Mesendoderm (in vitro differentiated cells): ENCODE measurements around the gene CNNM2.
"Not testable (repeated sequence)": the region's sequence is repeated elsewhere in the genome, so short reads cannot be mapped to it uniquely, and the experiment has no call there.

Experiments
- DNase-seq: peaks from one replicate; pipeline ENCODE4 v3.0.0; 2013
- H2AK5ac ChIP-seq: 2 replicates; pipeline ENCODE4 v1.6.1; 2013; ENCODE audit warnings: low read length, inconsistent platforms
- H2BK120ac ChIP-seq: 2 replicates; pipeline ENCODE4 v1.6.1; 2013; ENCODE audit warnings: low read depth, mild to moderate bottlenecking, low read length, moderate library complexity, mixed read lengths
- H2BK15ac ChIP-seq: replicated peaks from 2 replicates; pipeline ENCODE4 v1.6.1; 2013; ENCODE audit warnings: low read depth, mild to moderate bottlenecking, moderate library complexity
- H2BK5ac ChIP-seq: 2 replicates; pipeline ENCODE4 v1.6.1; 2013; ENCODE audit warnings: low read length, inconsistent platforms
- H3K18ac ChIP-seq: 2 replicates; pipeline ENCODE4 v1.6.1; 2013; ENCODE audit warnings: mild to moderate bottlenecking, low read length, mixed read lengths
- H3K23ac ChIP-seq: one replicate; pipeline ENCODE4 v1.6.1; 2013; ENCODE audit warnings: low read length
- H3K27ac ChIP-seq: 2 replicates; pipeline ENCODE4 v1.5.1; 2013; ENCODE audit warnings: low read depth, mild to moderate bottlenecking, inconsistent platforms, low read length, moderate library complexity
- H3K27me3 ChIP-seq: 2 replicates; pipeline ENCODE4 v1.6.1; 2013; ENCODE audit warnings: low read length, control low read depth, mild to moderate bottlenecking, inconsistent platforms; ENCODE audit not compliant: insufficient read depth, poor library complexity
- H3K36me3 ChIP-seq: 2 replicates; pipeline ENCODE4 v1.6.1; 2013; ENCODE audit warnings: low read length, inconsistent platforms; ENCODE audit not compliant: control insufficient read depth, insufficient read depth
- H3K4ac ChIP-seq: one replicate; pipeline ENCODE4 v1.6.1; 2013; ENCODE audit warnings: low read depth, mild to moderate bottlenecking, low read length, moderate library complexity
- H3K4me1 ChIP-seq: 2 replicates; pipeline ENCODE4 v1.6.1; 2013; ENCODE audit warnings: low read depth, low read length, inconsistent platforms; ENCODE audit not compliant: control insufficient read depth
- H3K4me2 ChIP-seq: 2 replicates; pipeline ENCODE4 v1.6.1; 2013; ENCODE audit warnings: low read length
- H3K4me3 ChIP-seq: 2 replicates; pipeline ENCODE4 v1.5.1; 2013; ENCODE audit warnings: mild to moderate bottlenecking, low read length
- H3K56ac ChIP-seq: one replicate; pipeline ENCODE4 v1.6.1; 2013; ENCODE audit warnings: low read length
- H3K79me1 ChIP-seq: 2 replicates; pipeline ENCODE4 v1.6.1; 2013; ENCODE audit warnings: low read length, inconsistent platforms
- H3K79me2 ChIP-seq: 2 replicates; pipeline ENCODE4 v1.6.1; 2013; ENCODE audit warnings: mild to moderate bottlenecking, low read length; ENCODE audit not compliant: control insufficient read depth, insufficient read depth
- H3K9ac ChIP-seq: 2 replicates; pipeline ENCODE4 v1.6.1; 2013; ENCODE audit warnings: low read length, inconsistent platforms
- H4K5ac ChIP-seq: one replicate; pipeline ENCODE4 v1.6.1; 2013; ENCODE audit warnings: low read length
- H4K8ac ChIP-seq: one replicate; pipeline ENCODE4 v1.6.1; 2013; ENCODE audit warnings: low read depth, mild to moderate bottlenecking, control low read depth, low read length, moderate library complexity
- WGBS: extraction: QIAGEN DNeasy Blood & Tissue Kit; methylation state at CpG from one replicate; pipeline ENCODE4 v1.1.7; 2013; ENCODE audit warnings: low lambda C conversion rate, missing lambda C conversion rate; ENCODE audit not compliant: insufficient coverage; ENCODE audit errors: extremely low coverage; 5-methylcytosine and 5-hydroxymethylcytosine counted together

CNNM2 gene

DNA sequence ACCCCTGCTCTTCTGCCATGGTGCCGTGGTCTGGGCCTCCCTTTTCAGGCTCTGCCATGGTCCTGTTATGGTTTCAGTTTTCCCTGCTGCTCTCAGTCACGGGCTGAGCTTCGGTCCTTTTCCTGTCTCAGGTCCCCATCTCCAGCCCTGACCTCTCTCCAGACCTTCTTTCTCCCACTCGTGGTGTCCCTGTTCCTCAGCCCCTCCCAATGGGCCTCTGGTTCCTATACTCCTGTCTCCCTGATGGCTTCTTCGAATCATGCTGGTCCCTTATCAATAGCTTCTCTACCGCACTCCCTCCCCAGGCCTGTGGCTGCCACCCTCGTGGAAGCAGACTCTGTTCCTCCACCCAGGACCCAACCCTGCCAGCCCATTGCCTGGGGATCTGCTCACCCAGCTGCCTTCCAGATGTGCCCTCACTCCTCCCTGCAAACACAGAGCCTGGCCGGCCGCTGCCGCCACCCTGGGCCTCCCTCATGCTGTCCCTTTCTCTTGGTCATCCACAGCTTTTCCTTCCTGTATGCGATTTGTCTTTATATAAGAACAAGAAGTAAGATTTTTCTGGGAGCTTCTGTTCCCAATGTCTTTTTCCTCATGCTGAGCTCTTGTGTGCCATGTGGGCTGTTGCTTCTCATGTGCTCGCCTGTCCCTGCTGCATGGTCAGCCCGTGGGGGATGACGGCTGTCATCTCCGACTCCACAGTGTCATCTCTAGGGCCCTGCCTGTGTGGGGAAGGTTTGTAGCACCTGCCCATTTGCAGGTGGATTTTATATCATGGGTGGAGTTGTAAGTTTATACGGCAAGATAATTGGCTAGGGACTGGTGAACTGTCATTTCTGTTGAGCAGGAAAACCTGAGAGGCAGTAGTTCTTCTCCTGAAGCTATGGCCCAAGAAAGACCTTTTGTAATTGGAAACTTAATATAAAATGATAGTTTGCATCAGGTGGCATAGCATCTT, 148.3 kb downstream of the CNNM2 start:
- H3K56ac ChIP-seq = no peak overlapping the region
- no peak overlapping the region for H2AK5ac ChIP-seq
- no peak overlapping the region for H2BK15ac ChIP-seq
- H3K9ac ChIP-seq = no peak overlapping the region
- no peak overlapping the region for H4K8ac ChIP-seq
- no peak overlapping the region for H3K27ac ChIP-seq
- H3K79me1 ChIP-seq = no peaks in the 10 kb centered on the region
- DNase-seq = no peak
- H2BK120ac ChIP-seq = no peak overlapping the region
- H4K5ac ChIP-seq = no peak overlapping the region
- no CpG with 5 or more reads among the region's 16 CpGs for WGBS
- H2BK5ac ChIP-seq = no peak overlapping the region
- no peak overlapping the region for H3K4ac ChIP-seq
- no peaks in the 10 kb centered on the region for H3K36me3 ChIP-seq
- H3K18ac ChIP-seq = no peak overlapping the region
- no peaks in the 10 kb centered on the region for H3K4me1 ChIP-seq
- H3K27me3 ChIP-seq = no peaks in the 10 kb centered on the region
- H3K79me2 ChIP-seq = no peaks in the 10 kb centered on the region
- no peak overlapping the region for H3K4me2 ChIP-seq
- H3K23ac ChIP-seq = no peak overlapping the region
- no peak overlapping the region for H3K4me3 ChIP-seq

DNA sequence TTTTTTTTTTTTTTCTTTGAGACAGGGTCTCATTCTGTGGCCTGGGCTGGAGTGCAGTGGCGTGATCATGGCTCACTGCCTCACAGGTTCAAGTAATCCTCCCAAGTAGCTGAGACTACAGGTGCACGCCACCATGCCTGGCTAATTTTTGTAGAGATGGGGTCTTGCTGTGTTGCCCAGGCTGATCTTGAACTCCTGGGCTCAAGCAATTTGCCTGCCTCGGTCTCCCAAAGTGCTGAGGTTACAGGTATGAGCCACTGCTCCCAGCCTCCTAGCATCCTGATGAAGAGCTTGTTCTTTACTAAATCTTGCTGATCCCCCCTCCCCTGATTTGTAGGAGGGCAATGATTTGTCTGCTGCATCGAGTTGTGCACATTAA, 149.0 kb downstream of the CNNM2 start:
- WGBS = no CpG with 5 or more reads among the region's 4 CpGs

DNA sequence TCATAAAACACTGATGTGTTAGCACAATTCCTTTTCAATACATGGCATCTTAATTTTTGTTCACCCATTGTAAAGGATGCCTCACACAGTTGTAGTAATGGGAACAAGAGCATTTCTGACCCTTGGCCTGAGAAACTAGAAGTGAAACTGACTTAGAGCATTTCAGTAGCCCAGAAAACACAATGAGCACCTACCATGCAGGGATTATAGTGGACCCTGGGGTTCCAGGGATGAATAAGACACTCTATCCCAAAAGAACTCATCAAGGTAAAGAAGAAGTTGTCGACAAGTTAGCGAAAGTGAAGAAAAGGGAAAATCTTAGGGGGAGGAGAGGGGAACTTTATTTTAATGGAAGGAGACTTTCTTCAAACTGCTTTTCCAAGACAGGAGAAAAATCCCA, 149.4 kb downstream of the CNNM2 start:
- Histone ChIP-seq H2BK120ac (no peak overlapping the region), H3K4ac (no peak overlapping the region), H3K79me2 (no peaks in the 10 kb centered on the region), H4K8ac (no peak overlapping the region), H2BK15ac (no peak overlapping the region), H2BK5ac (no peak overlapping the region), H3K79me1 (no peaks in the 10 kb centered on the region), H3K4me2 (no peak overlapping the region), H3K18ac (no peak overlapping the region), H3K4me3 (no peak overlapping the region), H3K27me3 (no peaks in the 10 kb centered on the region), H2AK5ac (no peak overlapping the region), H3K56ac (no peak overlapping the region), H3K9ac (no peak overlapping the region), H3K36me3 (no peaks in the 10 kb centered on the region), H3K23ac (no peak overlapping the region), H4K5ac (no peak overlapping the region), H3K27ac (no peak overlapping the region), H3K4me1 (no peaks in the 10 kb centered on the region)
- WGBS = no CpG with 5 or more reads among the region's 2 CpGs
- no peak for DNase-seq

More for the DNA sequence above, 149.0 kb downstream of the CNNM2 start:
- not testable (repeated sequence) for H3K4me3 ChIP-seq, H3K18ac ChIP-seq, H3K4me2 ChIP-seq, H2AK5ac ChIP-seq, H3K79me1 ChIP-seq, H2BK15ac ChIP-seq, H3K27ac ChIP-seq, H3K79me2 ChIP-seq, H2BK5ac ChIP-seq, H2BK120ac ChIP-seq, H3K9ac ChIP-seq, DNase-seq, H3K4me1 ChIP-seq, H3K56ac ChIP-seq, H4K8ac ChIP-seq, H3K4ac ChIP-seq, H3K36me3 ChIP-seq, H3K23ac ChIP-seq, H3K27me3 ChIP-seq, H4K5ac ChIP-seq

DNA sequence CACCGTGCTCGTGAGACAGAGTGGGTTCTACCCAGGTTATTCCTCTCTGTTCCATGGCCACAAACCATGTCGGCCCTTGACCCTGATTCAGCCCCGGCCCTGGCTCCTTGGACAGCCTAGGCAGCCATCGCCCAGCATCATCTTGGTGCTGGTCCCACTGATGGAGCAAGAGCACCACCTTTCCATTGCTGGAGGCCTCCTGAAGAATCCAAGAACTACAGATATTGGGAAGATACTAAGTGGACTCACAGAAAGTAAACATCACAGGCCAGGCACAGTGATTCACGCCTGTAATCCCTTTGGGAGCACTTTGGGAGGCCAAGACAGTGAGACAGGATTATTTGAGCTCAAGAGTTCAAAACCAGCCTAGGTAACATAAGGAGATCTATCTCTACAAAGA, 149.9 kb downstream of the CNNM2 start:
- H2BK15ac ChIP-seq = no peak overlapping the region
- no peak for DNase-seq
- no peaks in the 10 kb centered on the region for H3K79me2 ChIP-seq
- H4K5ac ChIP-seq = no peak overlapping the region
- no CpG with 5 or more reads among the region's 6 CpGs for WGBS
- no peak overlapping the region for H3K9ac ChIP-seq
- no peak overlapping the region for H2BK120ac ChIP-seq
- H3K23ac ChIP-seq = no peak overlapping the region
- no peak overlapping the region for H4K8ac ChIP-seq
- no peaks in the 10 kb centered on the region for H3K27me3 ChIP-seq
- no peak overlapping the region for H3K56ac ChIP-seq
- H3K4me2 ChIP-seq = no peak overlapping the region
- H3K79me1 ChIP-seq = no peaks in the 10 kb centered on the region
- no peak overlapping the region for H3K4ac ChIP-seq
- H3K36me3 ChIP-seq = no peaks in the 10 kb centered on the region
- H3K18ac ChIP-seq = no peak overlapping the region
- H3K4me3 ChIP-seq = no peak overlapping the region
- H2AK5ac ChIP-seq = no peak overlapping the region
- H3K27ac ChIP-seq = no peak overlapping the region
- no peaks in the 10 kb centered on the region for H3K4me1 ChIP-seq
- H2BK5ac ChIP-seq = no peak overlapping the region

- peak; percentile 70 for DNase-seq
- no CpG with 5 or more reads among the region's 16 CpGs for WGBS
Observed at GRCh38 chr10:103069453-103070331, 151.6 kb downstream of the CNNM2 start.

More at GRCh38 chr10:103069453-103070331, 151.6 kb downstream of the CNNM2 start:
- Histone ChIP-seq H3K9ac (no peak overlapping the region), H3K56ac (no peak overlapping the region), H3K4me1 (no peaks in the 10 kb centered on the region), H3K18ac (no peak overlapping the region), H3K4ac (no peak overlapping the region), H3K79me2 (no peaks in the 10 kb centered on the region), H3K4me2 (no peak overlapping the region), H4K8ac (no peak overlapping the region), H3K36me3 (no peaks in the 10 kb centered on the region), H3K4me3 (no peak overlapping the region), H4K5ac (no peak overlapping the region), H2AK5ac (no peak overlapping the region), H2BK5ac (no peak overlapping the region), H2BK120ac (no peak overlapping the region), H2BK15ac (no peak overlapping the region), H3K79me1 (no peaks in the 10 kb centered on the region), H3K27me3 (no peaks in the 10 kb centered on the region), H3K27ac (no peak overlapping the region), H3K23ac (no peak overlapping the region)
